Measurements from ENCODE around the gene BMPER.

BMPER gene

DNA sequence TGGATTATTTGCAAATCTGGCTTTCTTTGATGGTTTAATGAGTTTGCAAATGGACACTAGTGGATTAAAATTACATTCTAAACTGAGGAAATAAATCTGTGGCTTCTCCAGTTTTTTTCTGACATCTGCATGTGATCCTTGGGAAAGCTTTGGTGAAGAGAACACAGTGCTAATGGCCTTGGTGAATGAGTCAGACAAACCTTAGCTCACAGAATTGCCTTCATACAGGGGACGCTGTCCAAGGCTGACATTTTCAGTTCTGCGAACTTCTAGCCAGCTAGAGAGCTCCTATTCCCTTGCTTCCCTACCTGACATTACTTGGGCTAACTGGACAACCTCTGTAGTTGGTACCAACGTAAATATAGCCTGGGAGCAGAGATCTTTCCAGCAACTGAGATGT lies 21.2 kb downstream of the BMPER start:
- DNase-seq: no peak

DNA sequence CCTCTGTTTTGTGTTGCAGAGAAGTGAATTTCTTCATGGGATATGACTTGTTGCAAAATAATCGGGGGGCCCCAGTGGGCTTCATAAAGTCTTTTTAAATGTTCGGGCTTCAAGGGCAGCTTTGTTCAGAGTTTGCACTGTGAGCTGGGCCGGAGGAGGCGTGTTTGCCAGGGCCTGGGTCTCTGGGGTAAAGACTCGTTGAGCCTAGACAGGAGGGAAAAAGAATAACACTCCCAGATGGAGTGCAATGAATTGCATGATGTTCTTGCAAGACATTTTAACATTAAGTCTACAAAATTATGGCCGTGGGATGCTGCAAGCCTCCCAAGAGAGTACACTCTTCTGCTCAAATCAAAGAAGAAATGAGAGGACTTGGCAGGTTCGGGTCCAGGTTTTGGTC lies 23.6 kb downstream of the BMPER start:
- no peak for DNase-seq

DNA sequence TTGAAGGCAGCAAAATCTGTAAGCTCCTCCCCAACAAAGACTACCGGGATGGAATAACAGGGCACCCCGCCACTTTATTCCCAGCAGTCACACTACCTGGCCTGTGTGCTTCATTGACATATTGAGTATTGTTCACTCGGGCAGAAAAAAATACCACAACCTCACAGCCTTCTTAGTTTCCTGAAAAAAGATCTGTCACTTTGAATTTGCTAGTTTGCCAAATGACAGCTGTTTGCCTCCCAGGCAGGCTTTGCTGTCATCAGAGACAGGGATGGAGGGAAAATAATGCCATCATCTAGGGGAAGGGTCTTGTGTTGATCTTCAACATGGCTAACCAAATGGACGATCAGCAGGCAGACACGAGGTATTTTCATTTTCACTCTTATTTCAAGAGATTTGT lies 26.9 kb downstream of the BMPER start:
- no peak for DNase-seq

DNA sequence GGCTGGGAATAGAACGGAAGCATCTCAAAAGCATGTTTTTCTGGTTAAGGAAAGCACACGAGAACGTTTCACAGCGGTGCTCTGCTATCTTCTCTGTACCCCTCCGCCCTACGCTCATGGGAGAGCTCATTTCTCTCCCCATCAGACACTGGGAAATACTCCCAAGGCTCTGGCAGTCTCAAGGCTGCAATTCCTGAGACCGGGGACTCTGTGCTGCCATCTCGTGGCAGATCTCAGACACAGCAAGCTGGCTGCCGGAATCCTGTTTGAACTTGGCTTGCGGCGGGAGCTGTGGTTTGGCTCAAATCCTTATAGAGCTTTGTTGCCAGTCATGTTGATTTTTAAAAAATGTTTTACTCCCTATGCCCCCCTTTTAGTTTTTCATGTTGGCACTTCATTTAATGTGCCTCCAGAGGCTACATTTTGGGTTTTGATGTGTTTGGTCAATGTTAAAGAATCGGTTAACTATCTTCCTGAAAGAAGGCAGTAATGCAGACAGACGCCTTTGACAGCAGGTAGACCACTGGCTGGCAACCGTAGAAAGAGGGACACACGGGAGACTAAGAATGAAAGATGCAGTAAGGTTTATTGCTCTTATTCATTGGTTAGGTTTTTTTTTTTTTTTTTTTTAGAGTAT lies 27.6 kb downstream of the BMPER start:
- DNase-seq: peak; percentile 4 to 19

DNA sequence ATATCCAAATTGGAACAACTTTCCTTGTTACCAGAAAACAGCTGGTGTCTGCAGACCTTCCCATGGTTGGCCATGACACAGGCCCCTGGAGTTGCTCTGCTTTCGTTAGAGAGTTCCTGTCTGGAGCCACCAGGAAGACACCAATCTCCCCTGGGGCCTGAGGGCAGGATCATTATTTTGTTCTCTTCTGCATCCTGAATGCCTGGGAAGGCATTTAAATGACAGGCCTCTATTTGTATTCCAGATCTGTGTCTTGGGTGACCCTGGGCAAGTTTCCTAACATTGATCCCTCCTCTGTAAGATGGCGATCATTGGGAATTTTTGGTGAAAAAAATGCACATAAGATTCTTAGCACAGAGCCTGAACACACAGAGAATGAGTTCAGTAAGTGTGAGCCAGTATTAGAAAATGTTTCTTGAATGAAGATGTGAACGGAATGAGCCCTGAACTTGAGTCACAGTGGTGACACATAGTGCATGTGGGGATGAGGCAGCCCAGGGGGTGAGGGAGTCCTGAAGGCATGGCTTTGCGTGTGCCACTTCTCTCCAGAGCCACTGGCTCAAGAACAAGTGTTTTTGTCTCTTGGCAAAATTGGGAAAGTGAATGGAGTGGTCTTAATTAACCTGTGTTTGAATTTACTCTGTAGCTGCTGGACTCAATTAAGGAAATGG lies 28.4 kb downstream of the BMPER start:
- no peak for DNase-seq

DNA sequence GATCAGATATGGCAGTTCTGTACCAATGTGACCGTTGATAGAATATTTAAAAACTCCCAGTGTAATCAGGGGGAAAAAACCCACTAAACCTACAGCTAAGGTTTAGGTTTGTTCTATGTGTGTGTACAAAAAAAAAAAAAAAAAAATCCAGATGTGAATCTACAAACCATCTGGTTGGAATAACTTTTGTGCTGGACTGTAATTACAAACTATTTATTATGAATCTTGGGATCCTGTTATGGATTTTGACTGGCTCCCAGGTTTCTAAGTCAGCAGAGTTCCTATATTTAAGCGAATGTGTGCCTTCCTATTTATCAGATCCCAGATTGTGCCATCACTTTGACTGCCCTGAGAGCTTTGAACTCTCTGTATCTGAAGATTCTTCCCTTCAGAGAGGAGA lies 29.1 kb downstream of the BMPER start:
- DNase-seq: no peak

DNA sequence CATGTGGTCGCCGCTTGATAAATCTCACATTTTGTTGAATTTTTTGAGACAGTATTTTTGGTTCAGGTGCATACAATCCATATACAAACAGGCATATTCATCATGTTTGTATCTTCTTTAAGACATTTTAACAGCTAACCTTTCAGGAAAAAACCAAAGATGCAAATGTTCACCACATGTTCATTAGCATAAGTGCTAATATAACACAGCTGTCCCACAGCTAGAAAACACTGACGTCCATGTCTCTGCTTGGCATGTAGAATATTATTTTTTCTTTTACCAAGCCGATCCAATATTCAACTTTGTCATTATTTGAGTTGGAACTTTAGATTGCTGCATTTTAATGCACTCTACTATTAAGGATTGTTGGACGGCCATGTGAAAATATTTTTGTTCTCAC lies 31.2 kb downstream of the BMPER start:
- DNase-seq: no peak

DNA sequence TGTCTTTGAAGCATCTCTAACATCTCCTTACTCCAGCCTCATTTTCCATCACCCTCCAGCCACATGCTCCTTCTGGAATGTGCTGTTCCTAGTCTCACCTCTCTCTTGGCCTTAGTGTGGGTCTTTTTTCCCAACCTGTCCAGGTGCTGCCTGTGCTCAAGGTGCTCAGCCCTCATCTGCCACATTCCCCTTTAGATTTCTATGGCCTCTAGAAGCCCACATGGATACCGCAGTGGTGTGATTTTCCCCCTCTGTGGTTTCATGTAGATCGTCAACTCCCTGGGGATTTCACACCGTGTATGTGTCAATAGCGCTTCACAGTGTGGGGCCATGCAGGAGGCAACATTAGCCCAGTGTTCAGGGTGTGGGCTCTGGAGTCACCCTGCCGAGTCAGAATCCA lies 32.5 kb downstream of the BMPER start:
- no peak for DNase-seq

DNA sequence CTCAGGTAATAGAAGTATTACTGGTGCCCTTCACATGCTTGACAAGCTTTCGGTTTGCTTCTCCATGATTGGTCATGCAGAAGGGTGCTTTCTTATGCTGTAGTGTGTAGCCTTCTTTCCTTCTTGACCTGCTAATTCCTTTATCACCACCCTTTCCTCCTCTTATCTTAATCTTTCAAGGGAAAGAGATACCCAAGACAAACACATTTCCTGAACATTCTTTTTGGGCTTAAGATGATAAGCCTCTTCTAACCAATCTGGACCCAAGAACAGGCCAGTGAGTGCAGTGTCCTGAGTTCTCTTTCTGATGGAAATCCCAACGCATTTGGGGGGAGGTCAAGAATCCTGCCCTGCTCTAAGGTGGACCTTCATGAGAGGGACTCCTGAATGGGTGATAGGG lies 33.8 kb downstream of the BMPER start:
- no peak for DNase-seq

DNA sequence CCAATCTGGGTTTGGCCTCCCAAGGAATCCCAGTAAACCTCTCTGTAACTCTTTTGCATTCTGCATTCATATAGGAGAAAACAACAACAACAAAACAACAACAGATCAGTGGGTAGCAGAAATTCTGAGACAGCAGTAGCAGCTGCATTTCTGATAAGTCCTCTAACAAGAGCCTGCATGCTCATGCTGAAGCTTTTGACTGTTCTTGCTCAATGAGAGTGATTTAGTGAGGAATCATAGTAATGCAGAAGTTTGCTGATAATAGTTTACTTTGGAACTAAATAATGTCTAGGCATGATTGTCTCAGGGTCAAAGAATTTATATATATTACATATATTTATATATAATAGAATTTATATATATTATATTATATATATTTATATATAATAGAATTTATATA lies 35.2 kb downstream of the BMPER start:
- no peak for DNase-seq

DNA sequence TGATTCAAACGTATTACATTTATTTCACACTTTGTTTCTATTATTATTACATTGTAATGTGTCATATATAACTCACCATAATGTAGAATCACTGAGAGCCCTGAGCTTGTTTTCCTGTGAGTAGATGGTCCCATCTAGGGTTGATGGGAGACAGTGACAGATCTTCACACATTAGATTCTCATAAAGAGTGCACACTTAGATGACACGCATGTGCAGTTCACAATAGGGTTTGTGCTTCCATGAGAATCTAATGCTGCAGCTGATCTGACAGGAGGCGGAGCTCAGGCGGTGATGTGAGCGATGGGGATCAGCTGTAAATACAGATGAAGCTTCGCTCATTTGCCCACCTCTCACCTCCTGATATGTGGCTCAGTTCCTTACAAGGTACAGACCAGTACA lies 36.1 kb downstream of the BMPER start:
- DNase-seq: no peak

DNA sequence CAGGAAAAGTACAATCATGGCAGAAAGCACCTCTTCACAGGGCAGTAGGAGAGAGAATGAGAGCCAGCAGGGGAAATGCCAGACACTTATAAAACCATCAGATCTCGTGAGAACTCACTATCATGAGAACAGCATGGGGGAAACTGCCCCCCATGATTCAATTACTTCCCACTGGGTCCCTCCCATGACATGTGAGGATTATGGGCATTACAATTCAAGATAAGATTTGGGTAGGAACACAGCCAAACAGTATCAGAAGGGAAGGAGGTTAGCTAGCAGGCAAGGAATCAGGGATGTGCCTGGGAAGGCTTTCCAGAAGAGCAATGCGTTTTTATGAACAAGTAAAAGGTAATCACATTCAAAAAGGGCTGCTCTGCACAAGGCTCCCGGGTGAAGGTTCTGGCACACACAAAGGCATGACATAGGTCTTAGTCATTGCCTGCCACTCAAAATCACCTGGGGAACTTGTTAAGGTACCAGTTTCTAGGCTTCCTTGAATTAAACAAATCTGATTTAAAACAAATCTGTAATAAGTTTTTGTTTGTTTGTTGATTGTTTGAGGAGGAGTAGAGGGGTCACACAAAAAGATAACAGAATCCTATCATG lies 40.9 kb downstream of the BMPER start:
- no peak for DNase-seq

DNA sequence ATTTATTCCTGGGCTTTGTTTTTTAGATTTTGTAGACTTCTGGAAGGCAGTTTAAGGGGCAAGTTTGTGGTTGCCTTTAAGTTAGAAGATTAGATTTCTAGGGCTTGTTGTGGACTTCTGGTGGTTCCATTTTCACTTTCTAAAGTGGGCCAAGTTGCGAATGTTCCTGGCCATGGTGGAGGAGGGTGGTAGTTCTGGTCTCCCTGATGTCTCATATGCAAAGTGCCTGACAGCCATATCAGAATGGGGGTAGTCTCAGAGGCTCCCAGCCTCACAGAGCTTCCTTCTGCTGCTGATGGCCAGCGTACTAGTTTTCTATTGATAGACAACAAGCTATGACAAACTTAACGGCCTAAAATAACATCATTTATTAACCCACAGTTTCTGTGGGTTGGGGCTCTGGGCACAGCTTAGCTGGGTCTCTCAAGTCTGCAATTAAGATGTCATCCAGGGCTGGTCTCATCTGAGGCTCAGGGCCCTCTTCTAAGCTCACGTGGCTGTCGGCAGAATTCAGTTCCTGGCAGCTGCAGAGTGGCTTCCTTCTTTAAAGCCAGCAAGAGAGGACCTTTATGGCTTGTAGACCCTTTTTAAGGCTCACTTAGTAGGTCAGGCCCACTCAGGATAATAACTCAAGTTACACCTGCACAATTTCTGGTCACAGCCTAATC lies 44.8 kb downstream of the BMPER start:
- no peak for DNase-seq

DNA sequence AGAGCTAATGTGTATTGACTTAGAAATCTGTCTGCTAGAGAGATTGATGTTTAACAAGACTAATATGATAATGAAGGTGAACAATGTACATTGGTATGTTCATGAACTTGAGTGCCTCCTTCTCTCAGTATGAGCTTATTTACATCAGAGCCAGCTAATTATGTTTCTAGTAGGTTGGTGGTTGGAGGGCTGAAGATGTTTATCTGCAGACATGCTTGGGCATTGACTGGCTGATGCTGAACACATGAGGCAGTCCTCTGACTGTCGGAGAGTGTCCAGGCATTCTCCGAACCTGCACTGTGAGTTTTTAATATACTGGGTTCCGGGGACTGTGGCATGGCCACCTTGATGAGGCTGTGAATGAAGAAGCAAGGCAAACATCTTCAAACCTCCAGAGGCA lies 47.5 kb downstream of the BMPER start:
- DNase-seq: no peak

DNA sequence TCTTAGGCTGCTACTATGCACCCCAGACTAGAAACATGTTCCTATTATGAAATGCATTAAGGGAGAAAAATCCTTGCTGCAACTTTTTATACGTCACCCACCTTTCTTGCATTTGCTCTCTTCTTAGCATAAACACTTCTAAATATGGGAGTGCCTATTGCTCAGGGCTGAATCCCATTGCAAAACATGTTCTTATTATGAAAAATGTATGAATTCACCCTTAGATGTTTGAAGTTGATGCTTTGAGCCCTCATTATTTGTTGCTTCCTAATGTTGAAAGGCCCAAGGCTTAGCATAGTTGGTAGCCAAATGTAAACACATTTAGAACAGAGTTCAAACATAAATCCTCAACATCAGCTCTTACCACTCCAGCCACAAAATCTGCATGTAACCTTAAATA lies 52.8 kb downstream of the BMPER start:
- no peak for DNase-seq

DNA sequence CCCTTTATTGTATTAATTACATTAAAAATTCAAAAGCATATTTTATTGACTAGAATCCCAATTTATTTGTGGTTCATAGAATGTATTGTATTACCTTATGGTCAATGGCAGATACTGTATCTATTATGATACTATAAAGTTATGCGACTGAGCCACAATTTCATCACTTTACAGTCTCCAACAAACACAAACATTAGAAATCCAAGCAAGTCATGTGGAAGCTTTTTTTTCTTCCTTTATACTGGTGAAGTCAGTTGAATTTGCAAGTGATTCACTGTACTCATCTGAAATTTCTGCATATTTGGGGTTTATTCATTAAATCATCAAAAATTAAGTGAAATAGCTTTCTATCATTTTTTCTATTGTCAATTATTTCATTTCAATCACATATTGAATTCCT lies 54.3 kb downstream of the BMPER start:
- no peak for DNase-seq

DNA sequence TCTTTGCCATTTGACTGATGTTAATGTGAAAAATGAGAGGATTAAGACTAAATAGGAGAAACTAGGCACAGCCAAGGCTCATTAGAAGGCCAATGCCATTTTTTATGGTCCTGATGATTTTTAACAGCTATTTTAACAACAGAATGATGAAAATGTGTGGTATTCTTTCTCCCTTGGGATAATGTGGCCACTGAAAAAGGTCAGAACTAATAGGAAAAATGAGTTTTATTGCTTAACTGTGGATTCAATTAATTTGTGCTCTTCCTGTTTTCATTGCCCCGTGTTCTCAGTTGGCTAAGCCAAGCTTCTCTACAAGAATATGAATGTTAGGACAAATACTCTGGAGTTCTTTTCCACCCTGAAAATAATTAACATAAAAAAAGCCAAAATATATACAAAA lies 56.6 kb downstream of the BMPER start:
- DNase-seq: no peak

DNA sequence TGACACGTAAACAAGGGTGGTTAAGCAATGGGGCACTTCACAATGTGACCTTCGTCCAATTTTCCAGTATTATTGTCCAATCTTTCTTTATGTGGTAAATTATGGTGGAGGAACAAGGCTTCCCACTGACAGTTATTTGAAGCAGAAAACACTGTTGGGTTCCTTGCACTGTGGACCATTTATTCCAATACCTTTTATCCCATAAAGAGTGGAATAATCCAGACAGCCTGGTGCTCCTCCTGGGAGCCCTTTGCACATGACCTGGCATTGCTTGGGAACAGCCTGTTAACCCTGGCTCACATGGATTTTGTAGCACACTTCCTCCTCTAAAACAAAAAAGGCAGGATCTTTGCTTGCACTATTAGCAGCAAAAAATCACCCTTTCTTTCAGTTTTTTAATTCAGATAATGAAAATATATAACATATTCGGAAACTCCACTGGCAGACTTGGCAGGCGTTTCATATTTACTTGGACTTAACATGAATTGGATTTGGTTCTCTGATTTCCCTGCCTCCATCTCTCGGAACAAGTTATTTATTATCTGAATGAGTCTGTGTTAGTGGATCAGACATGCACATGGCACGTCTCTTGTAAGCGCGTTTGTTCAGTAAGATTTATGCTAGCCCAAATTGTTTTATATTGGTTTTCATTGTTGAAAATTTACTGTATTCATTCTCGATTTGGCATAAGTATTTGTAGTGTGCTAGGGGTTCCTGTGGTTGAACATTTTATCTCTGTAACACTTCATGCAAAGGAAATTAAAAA lies 59.3 kb downstream of the BMPER start:
- no peak for DNase-seq

DNA sequence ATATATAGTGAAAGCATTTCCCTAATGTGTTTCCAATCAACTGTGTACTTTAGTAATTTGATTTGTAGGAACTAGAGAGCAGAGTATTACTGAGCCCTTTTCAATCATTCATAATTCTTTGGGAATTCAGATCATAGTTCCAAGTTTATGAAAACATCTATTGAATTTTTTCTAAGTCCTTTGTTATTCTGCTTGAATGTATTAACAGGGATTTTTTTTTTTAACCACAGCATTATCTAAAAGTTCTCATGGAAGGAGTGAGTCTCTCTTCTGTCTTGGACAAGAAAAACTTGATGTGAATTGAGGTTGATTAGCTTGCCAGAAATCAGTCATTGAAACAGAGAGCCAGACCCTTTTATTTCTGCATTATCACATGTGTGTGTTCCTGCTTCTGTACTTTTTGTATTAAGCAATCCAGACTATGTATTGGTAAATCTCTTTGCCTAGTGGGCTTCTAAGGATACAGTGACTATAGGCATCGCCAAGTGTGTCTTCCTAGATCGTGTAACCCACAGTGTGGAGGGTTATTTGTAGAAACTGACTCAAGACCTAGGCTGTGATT lies 59.9 kb downstream of the BMPER start:
- DNase-seq: no peak

DNA sequence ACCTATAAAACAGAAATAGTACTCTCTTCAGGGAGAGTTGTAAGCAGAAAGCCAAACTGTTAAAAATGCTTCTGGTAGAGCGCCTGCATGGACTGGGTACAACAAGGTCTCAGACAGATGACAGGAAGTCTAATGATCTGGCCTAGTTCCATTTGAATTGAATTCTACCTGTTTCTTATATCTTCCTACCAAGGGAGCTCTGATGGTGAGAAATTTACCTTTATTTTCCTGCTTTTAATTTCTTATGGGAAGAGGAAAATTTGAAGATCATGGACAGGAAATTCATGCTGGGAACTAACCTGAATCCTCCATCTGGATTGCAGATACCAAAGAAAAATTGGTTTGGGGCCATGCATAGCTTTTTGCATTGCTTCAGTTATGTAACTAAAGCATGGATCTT lies 63.3 kb downstream of the BMPER start:
- DNase-seq: no peak

DNA sequence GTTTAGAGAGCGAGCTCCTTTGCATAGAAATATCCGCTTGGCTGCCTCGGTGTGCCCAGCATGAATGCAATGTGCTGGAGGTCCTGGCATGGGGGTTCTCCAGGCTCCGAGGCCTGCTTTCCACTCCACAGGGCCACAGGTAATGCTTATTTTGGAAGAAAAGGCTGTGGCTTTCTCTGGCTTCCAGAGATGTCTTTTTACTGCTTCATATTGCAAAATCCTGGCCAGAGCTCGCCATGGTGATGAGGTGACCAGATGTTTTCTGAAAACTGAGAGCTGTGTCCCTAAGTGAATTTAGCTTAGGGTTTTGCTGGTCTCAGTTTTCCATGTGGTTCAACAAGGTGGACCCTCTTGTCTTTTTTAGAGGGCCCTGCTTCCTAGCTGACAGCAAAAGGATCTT lies 65.2 kb downstream of the BMPER start:
- no peak for DNase-seq

DNA sequence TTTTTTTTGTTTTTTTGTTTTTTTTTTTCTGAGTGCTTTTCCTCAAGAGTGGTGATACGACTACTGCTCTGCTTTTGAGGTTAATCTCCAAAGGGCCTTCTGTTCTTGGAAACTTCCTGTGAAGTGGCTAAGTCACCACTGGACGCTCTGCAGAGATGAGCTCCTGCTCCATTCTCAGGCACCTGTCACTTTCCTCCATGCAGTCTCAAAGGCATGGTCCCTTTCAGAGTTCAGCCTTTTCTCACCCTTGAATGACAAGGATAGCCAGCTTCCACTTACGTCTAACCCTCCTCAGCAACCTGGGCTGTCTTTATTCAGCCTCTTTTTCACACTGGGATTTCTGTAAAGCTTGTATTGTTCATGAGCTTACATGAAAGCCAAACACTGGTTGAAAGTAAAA lies 65.8 kb downstream of the BMPER start:
- no peak for DNase-seq

All from AML-193 (cell line).